Osteocyte (in vitro differentiated cells): Measurements from ENCODE around the gene SNX3. TPM values are rescaled to one million over a fixed set of nuclear protein-coding genes. Genes with fewer than 3 reads are reported as not detected.

ENCODE experiments used
- DNase-seq: peaks from one replicate; pipeline ENCODE4 v3.0.0; 2021; ENCODE audit warnings: mixed read lengths; ENCODE audit not compliant: unreplicated experiment; ENCODE audit errors: extremely low spot score
- H3K27ac Mint-ChIP-seq: one replicate; pipeline ENCODE4 v1.8.0; 2021; ENCODE audit warnings: mild to moderate bottlenecking, mixed read lengths; ENCODE audit not compliant: unreplicated experiment
- H3K27me3 Mint-ChIP-seq: one replicate; pipeline ENCODE4 v1.8.0; 2021; ENCODE audit warnings: mixed read lengths; ENCODE audit not compliant: unreplicated experiment
- H3K36me3 Mint-ChIP-seq: one replicate; pipeline ENCODE4 v1.8.0; 2021; ENCODE audit warnings: mixed read lengths; ENCODE audit not compliant: unreplicated experiment
- H3K4me1 Mint-ChIP-seq: one replicate; pipeline ENCODE4 v1.8.0; 2021; ENCODE audit warnings: mixed read lengths; ENCODE audit not compliant: unreplicated experiment
- H3K4me3 Mint-ChIP-seq: one replicate; pipeline ENCODE4 v1.8.0; 2021; ENCODE audit warnings: mild to moderate bottlenecking, moderate library complexity, mixed read lengths; ENCODE audit not compliant: unreplicated experiment
- H3K9me3 Mint-ChIP-seq: one replicate; pipeline ENCODE4 v1.8.0; 2021; ENCODE audit warnings: mixed read lengths; ENCODE audit not compliant: unreplicated experiment
- CTCF ChIP-seq: fragments of 200-600 bp; sonication (generic); IDR thresholded peaks from 2 replicates; pipeline ENCODE4 v1.5.0; 2021; ENCODE audit warnings: antibody characterized with exemption, mild to moderate bottlenecking, moderate library complexity
- total RNA-seq: library from RNA; stranded (reverse); gene quantifications from 2 replicates; pipeline ENCODE4 v1.2.1, GENCODE V29; 2021

SNX3 gene
- total RNA-seq, 1 donor from 2014 or later, result 171 TPM

- H3K4me1 Mint-ChIP-seq, result peaks cover 14% of the 10 kb centered on the region
- no peaks in the 10 kb centered on the region for H3K27me3 Mint-ChIP-seq
- no peaks in the 10 kb centered on the region for H3K9me3 Mint-ChIP-seq
- no peak for TF ChIP-seq CTCF
- H3K36me3 Mint-ChIP-seq, result no peaks in the 10 kb centered on the region
- DNase-seq, result no peak
- H3K4me3 Mint-ChIP-seq, result no peak overlapping the region
- no peak overlapping the region for H3K27ac Mint-ChIP-seq
Observed at GRCh38 chr6:108291091-108291490, 30.3 kb upstream of the SNX3 start.

- no peak for TF ChIP-seq CTCF
- no peak overlapping the region for H3K27ac Mint-ChIP-seq
- H3K4me3 Mint-ChIP-seq, result no peak overlapping the region
- H3K4me1 Mint-ChIP-seq, result no peaks in the 10 kb centered on the region
- no peaks in the 10 kb centered on the region for H3K27me3 Mint-ChIP-seq
- H3K9me3 Mint-ChIP-seq, result no peaks in the 10 kb centered on the region
- no peaks in the 10 kb centered on the region for H3K36me3 Mint-ChIP-seq
- DNase-seq, result no peak
Observed at GRCh38 chr6:108288742-108289141, 27.9 kb upstream of the SNX3 start.

GRCh38 chr6:108287373-108287772, 26.5 kb upstream of the SNX3 start:
- H3K27ac Mint-ChIP-seq, result no peak overlapping the region
- H3K9me3 Mint-ChIP-seq, result no peaks in the 10 kb centered on the region
- no peaks in the 10 kb centered on the region for H3K4me1 Mint-ChIP-seq
- DNase-seq, result no peak
- no peak overlapping the region for H3K4me3 Mint-ChIP-seq
- TF ChIP-seq CTCF, result no peak
- no peaks in the 10 kb centered on the region for H3K36me3 Mint-ChIP-seq
- H3K27me3 Mint-ChIP-seq, result no peaks in the 10 kb centered on the region

GRCh38 chr6:108286366-108286765, 25.5 kb upstream of the SNX3 start:
- H3K36me3 Mint-ChIP-seq, result no peaks in the 10 kb centered on the region
- no peak overlapping the region for H3K4me3 Mint-ChIP-seq
- TF ChIP-seq CTCF, result no peak
- no peaks in the 10 kb centered on the region for H3K4me1 Mint-ChIP-seq
- DNase-seq, result no peak
- no peaks in the 10 kb centered on the region for H3K9me3 Mint-ChIP-seq
- no peaks in the 10 kb centered on the region for H3K27me3 Mint-ChIP-seq
- no peak overlapping the region for H3K27ac Mint-ChIP-seq

- no peaks in the 10 kb centered on the region for H3K36me3 Mint-ChIP-seq
- no peaks in the 10 kb centered on the region for H3K27me3 Mint-ChIP-seq
- no peaks in the 10 kb centered on the region for H3K4me1 Mint-ChIP-seq
- no peak for DNase-seq
- H3K9me3 Mint-ChIP-seq, result no peaks in the 10 kb centered on the region
- no peak overlapping the region for H3K27ac Mint-ChIP-seq
- no peak for TF ChIP-seq CTCF
- H3K4me3 Mint-ChIP-seq, result no peak overlapping the region
Observed at GRCh38 chr6:108285381-108285780, 24.5 kb upstream of the SNX3 start.
